Omental fat pad (tissue), 4 donors: Measurements from ENCODE around the gene KRTAP5-7. TPM values are rescaled to one million over a fixed set of nuclear protein-coding genes. Genes with fewer than 3 reads are reported as not detected.

Source experiments
- ATAC-seq: fragments of 150-250 bp; one replicate; pipeline ENCODE4 v1.9.1; 2016; ENCODE audit warnings: mild to moderate bottlenecking, moderate library complexity; ENCODE audit not compliant: low FRiP score
- DNase-seq: peaks from one replicate; pipeline ENCODE4 v3.0.0-alpha.2; 2019; ENCODE audit warnings: low spot score
- total RNA-seq, 4 donors: library from RNA; depleted of rRNA; stranded (reverse); fragments of >200 nt; gene quantifications; one replicate each; pipeline ENCODE4 v1.1.0, GENCODE V29; 2016
- TF ChIP-seq, protein P1 (sequence below), 3 donors: fragments of 450-650 bp; IDR thresholded peaks; one replicate each; pipeline ENCODE4 v1.5.1; 2016 to 2017; ENCODE audit warnings: antibody characterized with exemption in 3 of 3, mild to moderate bottlenecking in 3 of 3, moderate library complexity in 2 of 3

KRTAP5-7 gene
- total RNA-seq, 4 donors from 2014 or later: 0.28 TPM; not detected in 3

GRCh38 chr11:71496421-71496820 lies 30.6 kb upstream of the KRTAP5-7 start:
- DNase-seq: no peak
- ATAC-seq: no peak
- TF ChIP-seq, protein P1, sequence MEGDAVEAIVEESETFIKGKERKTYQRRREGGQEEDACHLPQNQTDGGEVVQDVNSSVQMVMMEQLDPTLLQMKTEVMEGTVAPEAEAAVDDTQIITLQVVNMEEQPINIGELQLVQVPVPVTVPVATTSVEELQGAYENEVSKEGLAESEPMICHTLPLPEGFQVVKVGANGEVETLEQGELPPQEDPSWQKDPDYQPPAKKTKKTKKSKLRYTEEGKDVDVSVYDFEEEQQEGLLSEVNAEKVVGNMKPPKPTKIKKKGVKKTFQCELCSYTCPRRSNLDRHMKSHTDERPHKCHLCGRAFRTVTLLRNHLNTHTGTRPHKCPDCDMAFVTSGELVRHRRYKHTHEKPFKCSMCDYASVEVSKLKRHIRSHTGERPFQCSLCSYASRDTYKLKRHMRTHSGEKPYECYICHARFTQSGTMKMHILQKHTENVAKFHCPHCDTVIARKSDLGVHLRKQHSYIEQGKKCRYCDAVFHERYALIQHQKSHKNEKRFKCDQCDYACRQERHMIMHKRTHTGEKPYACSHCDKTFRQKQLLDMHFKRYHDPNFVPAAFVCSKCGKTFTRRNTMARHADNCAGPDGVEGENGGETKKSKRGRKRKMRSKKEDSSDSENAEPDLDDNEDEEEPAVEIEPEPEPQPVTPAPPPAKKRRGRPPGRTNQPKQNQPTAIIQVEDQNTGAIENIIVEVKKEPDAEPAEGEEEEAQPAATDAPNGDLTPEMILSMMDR (IDR thresholded peaks at IDR 0.05): no peak

- DNase-seq (no peak), ATAC-seq (no peak)
- TF ChIP-seq, protein P1 (IDR thresholded peaks at IDR 0.05): no peak
Observed at GRCh38 chr11:71498091-71498490, 29.0 kb upstream of the KRTAP5-7 start.

- TF ChIP-seq, protein P1 (IDR thresholded peaks at IDR 0.05): no peak
- ATAC-seq (no peak), DNase-seq (no peak)
Observed at GRCh38 chr11:71499125-71499524, 27.9 kb upstream of the KRTAP5-7 start.

- ATAC-seq (no peak), DNase-seq (no peak)
- TF ChIP-seq, protein P1 (IDR thresholded peaks at IDR 0.05): no peak
Observed at GRCh38 chr11:71499546-71499945, 27.5 kb upstream of the KRTAP5-7 start.

- DNase-seq (no peak), ATAC-seq (no peak)
- TF ChIP-seq, protein P1 (IDR thresholded peaks at IDR 0.05): no peak
Observed at GRCh38 chr11:71500601-71501021, 26.5 kb upstream of the KRTAP5-7 start.

- TF ChIP-seq, protein P1 (IDR thresholded peaks at IDR 0.05): no peak
- DNase-seq (no peak), ATAC-seq (no peak)
Observed at GRCh38 chr11:71501071-71501985, 25.7 kb upstream of the KRTAP5-7 start.

DNA sequence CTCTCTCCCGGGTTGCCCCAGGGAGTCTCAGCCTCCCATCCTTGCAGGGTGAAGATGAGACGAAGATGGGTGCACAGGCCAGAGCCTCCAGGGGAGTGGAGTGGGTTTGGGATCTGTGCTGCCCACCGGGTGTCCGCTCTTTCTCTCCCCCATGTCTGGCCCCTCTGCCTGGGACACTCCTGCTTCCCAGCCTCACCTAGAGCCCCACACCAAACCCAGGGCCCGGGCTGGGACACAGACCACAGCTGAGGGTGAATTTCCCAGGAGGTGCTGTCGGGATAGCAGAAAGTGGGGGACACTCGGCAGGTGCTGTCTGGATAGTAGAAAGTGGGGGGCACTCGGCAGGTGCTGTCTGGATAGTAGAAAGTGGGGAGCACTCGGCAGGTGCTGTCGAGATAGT lies 25.0 kb upstream of the KRTAP5-7 start:
- no peak for ATAC-seq

More for the DNA sequence above, 25.0 kb upstream of the KRTAP5-7 start:
- TF ChIP-seq, protein P1 (IDR thresholded peaks at IDR 0.05): no peak
- no peak for DNase-seq
